ENCODE data around the gene C2orf81.

Gene C2orf81

DNA sequence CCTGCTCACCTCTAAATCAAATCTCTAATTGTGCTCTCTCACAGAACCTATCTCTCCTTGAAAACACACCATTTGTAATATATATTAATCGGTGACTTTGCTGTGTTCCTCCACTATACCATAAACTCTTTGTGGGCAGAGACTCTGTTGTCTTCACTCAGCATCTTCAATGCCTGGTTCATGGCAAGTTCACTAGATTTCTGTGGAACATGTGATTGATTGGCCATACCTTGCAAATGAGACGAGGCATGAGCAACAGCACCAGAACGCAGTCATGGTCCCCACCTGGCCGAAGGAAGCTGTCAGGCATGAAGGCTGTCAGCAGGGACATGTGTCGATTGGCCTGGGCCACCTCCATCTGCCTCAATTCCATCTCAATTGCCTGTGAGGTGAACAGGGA lies 52.9 kb downstream of the C2orf81 start:
- no peaks in the 10 kb centered on the region for H3K27me3 ChIP-seq (ENCODE audit: insufficient read depth, low read length)
- H3K79me2 ChIP-seq (ENCODE audit: insufficient read depth, low read length) = no peaks in the 10 kb centered on the region
- no peaks in the 10 kb centered on the region for H3K9me3 ChIP-seq (ENCODE audit: low read length)
- no peak overlapping the region for H3K4me2 ChIP-seq (ENCODE audit: low read length)
- no peaks in the 10 kb centered on the region for H3K9me2 ChIP-seq (ENCODE audit: low read depth, low read length)
- H3K9ac ChIP-seq (ENCODE audit: low read length) = no peak overlapping the region
- TF ChIP-seq EZH2 (IDR thresholded peaks at IDR 0.05; ENCODE audit: borderline replicate concordance, low read length) = no peak
- TF ChIP-seq, protein P1, sequence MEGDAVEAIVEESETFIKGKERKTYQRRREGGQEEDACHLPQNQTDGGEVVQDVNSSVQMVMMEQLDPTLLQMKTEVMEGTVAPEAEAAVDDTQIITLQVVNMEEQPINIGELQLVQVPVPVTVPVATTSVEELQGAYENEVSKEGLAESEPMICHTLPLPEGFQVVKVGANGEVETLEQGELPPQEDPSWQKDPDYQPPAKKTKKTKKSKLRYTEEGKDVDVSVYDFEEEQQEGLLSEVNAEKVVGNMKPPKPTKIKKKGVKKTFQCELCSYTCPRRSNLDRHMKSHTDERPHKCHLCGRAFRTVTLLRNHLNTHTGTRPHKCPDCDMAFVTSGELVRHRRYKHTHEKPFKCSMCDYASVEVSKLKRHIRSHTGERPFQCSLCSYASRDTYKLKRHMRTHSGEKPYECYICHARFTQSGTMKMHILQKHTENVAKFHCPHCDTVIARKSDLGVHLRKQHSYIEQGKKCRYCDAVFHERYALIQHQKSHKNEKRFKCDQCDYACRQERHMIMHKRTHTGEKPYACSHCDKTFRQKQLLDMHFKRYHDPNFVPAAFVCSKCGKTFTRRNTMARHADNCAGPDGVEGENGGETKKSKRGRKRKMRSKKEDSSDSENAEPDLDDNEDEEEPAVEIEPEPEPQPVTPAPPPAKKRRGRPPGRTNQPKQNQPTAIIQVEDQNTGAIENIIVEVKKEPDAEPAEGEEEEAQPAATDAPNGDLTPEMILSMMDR (IDR thresholded peaks at IDR 0.05; ENCODE audit: low read length) = no peak
- H3K4me3 ChIP-seq (ENCODE audit: low read depth, low read length, poor library complexity, severe bottlenecking) = no peak overlapping the region
- no peak overlapping the region for H2AFZ ChIP-seq (ENCODE audit: low read length)
- H3K27ac ChIP-seq (ENCODE audit: low read depth, low read length, poor library complexity, severe bottlenecking) = no peak overlapping the region
- no peaks in the 10 kb centered on the region for H3K4me1 ChIP-seq (ENCODE audit: insufficient read depth, low read length, severe bottlenecking)
- H3F3A ChIP-seq (ENCODE audit: insufficient read depth, low read length) = no peaks in the 10 kb centered on the region
- H4K20me1 ChIP-seq (ENCODE audit: insufficient read depth, low read length) = no peaks in the 10 kb centered on the region
- peaks cover 69% of the 10 kb centered on the region for H3K36me3 ChIP-seq (ENCODE audit: insufficient read depth, low read length)

GRCh38 chr2:74367789-74368188 lies 53.6 kb downstream of the C2orf81 start:
- H3K27me3 ChIP-seq (ENCODE audit: insufficient read depth, low read length) = no peaks in the 10 kb centered on the region
- no peak overlapping the region for H3K27ac ChIP-seq (ENCODE audit: low read depth, low read length, poor library complexity, severe bottlenecking)
- H3K9ac ChIP-seq (ENCODE audit: low read length) = no peak overlapping the region
- no peak overlapping the region for H3K4me3 ChIP-seq (ENCODE audit: low read depth, low read length, poor library complexity, severe bottlenecking)
- TF ChIP-seq, protein P1 (IDR thresholded peaks at IDR 0.05; ENCODE audit: low read length) = no peak
- TF ChIP-seq EZH2 (IDR thresholded peaks at IDR 0.05; ENCODE audit: borderline replicate concordance, low read length) = no peak
- H3K79me2 ChIP-seq (ENCODE audit: insufficient read depth, low read length) = no peaks in the 10 kb centered on the region
- no peaks in the 10 kb centered on the region for H3F3A ChIP-seq (ENCODE audit: insufficient read depth, low read length)
- no peaks in the 10 kb centered on the region for H3K9me2 ChIP-seq (ENCODE audit: low read depth, low read length)
- H3K4me1 ChIP-seq (ENCODE audit: insufficient read depth, low read length, severe bottlenecking) = no peaks in the 10 kb centered on the region
- H3K4me2 ChIP-seq (ENCODE audit: low read length) = no peak overlapping the region
- H2AFZ ChIP-seq (ENCODE audit: low read length) = no peak overlapping the region
- H4K20me1 ChIP-seq (ENCODE audit: insufficient read depth, low read length) = no peaks in the 10 kb centered on the region
- H3K9me3 ChIP-seq (ENCODE audit: low read length) = no peaks in the 10 kb centered on the region
- H3K36me3 ChIP-seq (ENCODE audit: insufficient read depth, low read length) = peaks cover 76% of the 10 kb centered on the region

DNA sequence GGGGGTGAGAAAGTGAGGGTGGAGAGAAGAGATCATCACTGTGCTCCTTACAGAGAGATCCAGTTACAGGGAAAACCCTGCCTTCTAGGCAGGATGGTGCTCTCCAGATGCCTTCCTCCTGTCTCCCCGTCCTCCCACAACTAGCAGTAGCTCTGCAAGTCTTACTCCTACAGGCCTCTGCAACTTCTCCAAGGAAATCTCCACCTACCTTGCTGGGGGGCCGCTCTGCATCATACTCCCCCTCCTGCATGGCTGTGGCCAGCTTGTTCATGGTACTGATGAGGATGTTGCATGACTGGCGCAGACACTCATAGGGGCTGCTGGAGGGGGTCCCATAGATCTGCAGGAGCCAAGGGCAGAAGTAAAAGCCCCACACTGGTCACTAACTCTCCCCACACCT lies 55.4 kb downstream of the C2orf81 start:
- Histone ChIP-seq H3K4me1 (ENCODE audit: insufficient read depth, low read length, severe bottlenecking) (no peaks in the 10 kb centered on the region), H2AFZ (ENCODE audit: low read length) (no peak overlapping the region), H3K9me3 (ENCODE audit: low read length) (no peaks in the 10 kb centered on the region), H3K9me2 (ENCODE audit: low read depth, low read length) (no peaks in the 10 kb centered on the region), H3K4me3 (ENCODE audit: low read depth, low read length, poor library complexity, severe bottlenecking) (no peak overlapping the region), H3K9ac (ENCODE audit: low read length) (no peak overlapping the region), H4K20me1 (ENCODE audit: insufficient read depth, low read length) (no peaks in the 10 kb centered on the region), H3K79me2 (ENCODE audit: insufficient read depth, low read length) (no peaks in the 10 kb centered on the region), H3F3A (ENCODE audit: insufficient read depth, low read length) (no peaks in the 10 kb centered on the region), H3K27me3 (ENCODE audit: insufficient read depth, low read length) (no peaks in the 10 kb centered on the region), H3K4me2 (ENCODE audit: low read length) (no peak overlapping the region), H3K27ac (ENCODE audit: low read depth, low read length, poor library complexity, severe bottlenecking) (no peak overlapping the region), H3K36me3 (ENCODE audit: insufficient read depth, low read length) (peaks cover 94% of the 10 kb centered on the region)
- TF ChIP-seq, protein P1 (IDR thresholded peaks at IDR 0.05; ENCODE audit: low read length) = no peak
- no peak for TF ChIP-seq EZH2 (IDR thresholded peaks at IDR 0.05; ENCODE audit: borderline replicate concordance, low read length)
